Neural progenitor cell (in vitro differentiated cells): ENCODE measurements around the gene SCN8A. TPM values are rescaled to one million over a fixed set of nuclear protein-coding genes. Genes with fewer than 3 reads are reported as not detected.

Experiments used
- DNase-seq: peaks from one replicate; pipeline ENCODE4 v3.0.0-alpha.2; 2016; ENCODE audit warnings: low spot score
- H2AFZ ChIP-seq: fragments of 200-600 bp; sonication (generic); replicated peaks from 2 replicates; pipeline ENCODE4 v1.6.1; 2016; ENCODE audit warnings: antibody characterized with exemption
- H3F3A ChIP-seq: fragments of 200-600 bp; sonication (generic); 2 replicates; pipeline ENCODE4 v1.6.1; 2016; ENCODE audit warnings: antibody characterized with exemption, low read depth
- H3K27ac ChIP-seq: fragments of 200-600 bp; sonication (generic); 2 replicates; pipeline ENCODE4 v1.5.1; 2016; ENCODE audit warnings: mild to moderate bottlenecking
- H3K27me3 ChIP-seq: fragments of 200-600 bp; sonication (generic); 2 replicates; pipeline ENCODE4 v1.6.1; 2016; ENCODE audit warnings: mild to moderate bottlenecking, moderate library complexity
- H3K36me3 ChIP-seq: fragments of 200-600 bp; sonication (generic); 2 replicates; pipeline ENCODE4 v1.5.1; 2016
- H3K4me1 ChIP-seq: fragments of 200-600 bp; sonication (generic); 2 replicates; pipeline ENCODE4 v1.6.1; 2016; ENCODE audit warnings: mixed run types
- H3K4me2 ChIP-seq: fragments of 200-600 bp; sonication (generic); 2 replicates; pipeline ENCODE4 v1.6.1; 2016
- H3K4me3 ChIP-seq: fragments of 200-600 bp; sonication (generic); 2 replicates; pipeline ENCODE4 v1.5.1; 2016
- H3K79me2 ChIP-seq: fragments of 200-600 bp; sonication (generic); 2 replicates; pipeline ENCODE4 v1.6.1; 2016; ENCODE audit warnings: low read depth
- H3K9ac ChIP-seq: fragments of 200-600 bp; sonication (generic); 2 replicates; pipeline ENCODE4 v1.6.1; 2016
- H3K9me3 ChIP-seq: fragments of 200-600 bp; sonication (generic); 2 replicates; pipeline ENCODE4 v1.5.1; 2016; ENCODE audit warnings: low read depth
- H4K20me1 ChIP-seq: fragments of 200-600 bp; sonication (generic); 2 replicates; pipeline ENCODE4 v1.6.1; 2016; ENCODE audit warnings: low read depth
- H3K27ac Mint-ChIP-seq: 3 replicates; pipeline ENCODE4 v1.8.0; 2021; ENCODE audit warnings: mixed read lengths
- H3K27me3 Mint-ChIP-seq: 2 replicates; pipeline ENCODE4 v1.8.0; 2022; ENCODE audit warnings: low read depth, mild to moderate bottlenecking, inconsistent platforms, moderate library complexity, mixed read lengths; ENCODE audit not compliant: insufficient read depth
- H3K36me3 Mint-ChIP-seq: 3 replicates; pipeline ENCODE4 v1.8.0; 2021; ENCODE audit warnings: mixed read lengths
- H3K4me1 Mint-ChIP-seq: 3 replicates; pipeline ENCODE4 v1.8.0; 2021; ENCODE audit warnings: mixed read lengths
- H3K4me3 Mint-ChIP-seq: 3 replicates; pipeline ENCODE4 v1.8.0; 2021; ENCODE audit warnings: mild to moderate bottlenecking, moderate library complexity, mixed read lengths
- H3K9me3 Mint-ChIP-seq: 3 replicates; pipeline ENCODE4 v1.8.0; 2020; ENCODE audit warnings: mixed read lengths
- CTCF ChIP-seq: fragments of 200-600 bp; sonication (generic); IDR thresholded peaks from 2 replicates; pipeline ENCODE4 v1.5.1; 2017; ENCODE audit warnings: antibody characterized with exemption, mild to moderate bottlenecking
- EZH2 ChIP-seq: fragments of 200-600 bp; sonication (generic); IDR thresholded peaks from 2 replicates; pipeline ENCODE4 v1.6.1; 2017; ENCODE audit warnings: antibody characterized with exemption, mild to moderate bottlenecking, moderate library complexity
- EZH2phosphoT487 ChIP-seq: fragments of 200-600 bp; sonication (generic); IDR thresholded peaks from 2 replicates; pipeline ENCODE4 v1.6.1; 2017; ENCODE audit warnings: antibody characterized with exemption
- total RNA-seq: library from RNA; depleted of rRNA; stranded (reverse); fragments of >200 nt; gene quantifications from 2 replicates; pipeline ENCODE4 v1.2.3, GENCODE V29; 2015; ENCODE audit warnings: low replicate concordance

Gene SCN8A
- total RNA-seq, 1 donor from 2014 or later = 14.2 TPM

GRCh38 chr12:51635346-51635745 is 44.3 kb downstream of the SCN8A start:
- Histone ChIP-seq H3K4me2 (no peak overlapping the region), H3K9me3 (no peaks in the 10 kb centered on the region), H3K9ac (no peak overlapping the region), H3K79me2 (peaks cover 29% of the 10 kb centered on the region), H3K27ac (no peak overlapping the region), H3F3A (no peaks in the 10 kb centered on the region), H4K20me1 (peaks cover 13% of the 10 kb centered on the region), H3K36me3 (no peaks in the 10 kb centered on the region), H3K4me3 (no peak overlapping the region), H3K27me3 (no peaks in the 10 kb centered on the region), H3K4me1 (peaks cover 21% of the 10 kb centered on the region), H2AFZ (no peak overlapping the region)
- no peaks in the 10 kb centered on the region for H3K27me3 Mint-ChIP-seq
- TF ChIP-seq CTCF (no peak), EZH2phosphoT487 (no peak), EZH2 (no peak)
- no peak for DNase-seq
- H3K9me3 Mint-ChIP-seq = peaks cover 46% of the 10 kb centered on the region
- H3K4me1 Mint-ChIP-seq = peaks cover 38% of the 10 kb centered on the region
- H3K36me3 Mint-ChIP-seq = peaks cover 20% of the 10 kb centered on the region
- no peak overlapping the region for H3K27ac Mint-ChIP-seq
- H3K4me3 Mint-ChIP-seq = no peak overlapping the region

- no peak overlapping the region for H3K9ac ChIP-seq
- H3F3A ChIP-seq = no peaks in the 10 kb centered on the region
- no peaks in the 10 kb centered on the region for H3K27me3 ChIP-seq
- H3K9me3 ChIP-seq = no peaks in the 10 kb centered on the region
- Mint-ChIP-seq H3K27me3 (no peaks in the 10 kb centered on the region), H3K4me1 (peaks cover 28% of the 10 kb centered on the region), H3K27ac (no peak overlapping the region), H3K4me3 (no peak overlapping the region), H3K9me3 (peaks cover 50% of the 10 kb centered on the region), H3K36me3 (peaks cover 22% of the 10 kb centered on the region)
- H4K20me1 ChIP-seq = peaks cover 5% of the 10 kb centered on the region
- no peaks in the 10 kb centered on the region for H3K36me3 ChIP-seq
- H3K4me3 ChIP-seq = no peak overlapping the region
- DNase-seq = no peak
- TF ChIP-seq CTCF = no peak
- TF ChIP-seq EZH2 = no peak
- no peak for TF ChIP-seq EZH2phosphoT487
- H3K79me2 ChIP-seq = peaks cover 25% of the 10 kb centered on the region
- no peak overlapping the region for H3K4me2 ChIP-seq
- H3K4me1 ChIP-seq = peaks cover 13% of the 10 kb centered on the region
- no peak overlapping the region for H3K27ac ChIP-seq
- no peak overlapping the region for H2AFZ ChIP-seq
Measured at GRCh38 chr12:51636581-51636980, 45.5 kb downstream of the SCN8A start.

GRCh38 chr12:51636986-51637385 is 46.0 kb downstream of the SCN8A start:
- peaks cover 28% of the 10 kb centered on the region for H3K4me1 Mint-ChIP-seq

More at GRCh38 chr12:51636986-51637385, 46.0 kb downstream of the SCN8A start:
- no peak for DNase-seq
- H3K9ac ChIP-seq = no peak overlapping the region
- Mint-ChIP-seq H3K36me3 (peaks cover 26% of the 10 kb centered on the region), H3K4me3 (no peak overlapping the region), H3K27me3 (no peaks in the 10 kb centered on the region), H3K9me3 (peaks cover 54% of the 10 kb centered on the region), H3K27ac (no peak overlapping the region)
- H3K36me3 ChIP-seq = no peaks in the 10 kb centered on the region
- no peak overlapping the region for H3K4me2 ChIP-seq
- peaks cover 21% of the 10 kb centered on the region for H3K79me2 ChIP-seq
- no peaks in the 10 kb centered on the region for H3K9me3 ChIP-seq
- H3F3A ChIP-seq = no peaks in the 10 kb centered on the region
- H3K4me1 ChIP-seq = peaks cover 12% of the 10 kb centered on the region
- H3K27ac ChIP-seq = no peak overlapping the region
- no peak overlapping the region for H2AFZ ChIP-seq
- peaks cover 3% of the 10 kb centered on the region for H4K20me1 ChIP-seq
- no peaks in the 10 kb centered on the region for H3K27me3 ChIP-seq
- no peak for TF ChIP-seq CTCF
- no peak for TF ChIP-seq EZH2
- no peak for TF ChIP-seq EZH2phosphoT487
- no peak overlapping the region for H3K4me3 ChIP-seq
